HepG2 (cell line): ENCODE data around the gene AUTS2. TPM values are rescaled to one million over a fixed set of nuclear protein-coding genes. Genes with fewer than 3 reads are reported as not detected.

Source experiments
- ATAC-seq: fragments of 200-7000 bp; cut with Tn5 transposase; 3 replicates; pipeline ENCODE4 v1.9.1; 2020; ENCODE audit warnings: mild to moderate bottlenecking, moderate library complexity
- BruUV-seq: library from RNA; stranded (reverse); fragments of 400-500 nt; replicated peaks from 2 replicates; lab custom pipeline; 2021; lab: Mats Ljungman, UMichigan
- CTCF ChIA-PET: fragments of 300-600 bp; formaldehyde crosslinking; extraction: SDS; loops from one replicate; lab custom pipeline; 2021; ENCODE audit warnings: low total read pairs, inconsistent platforms, low intra/inter-chr PET ratio; lab: Yijun Ruan, JAX
- POLR2A ChIA-PET: fragments of 350-600 bp; sonication (Branson Sonifier 250); formaldehyde crosslinking; loops from one replicate; lab custom pipeline; 2020; ENCODE audit warnings: antibody characterized with exemption, inconsistent platforms; lab: Yijun Ruan, JAX
- DNase-seq: peaks from one replicate; pipeline ENCODE4 v3.0.0-alpha.2; 2015; ENCODE audit warnings: low spot score
- FAIRE-seq: peaks from 3 replicates; lab custom pipeline; 2011; peaks lifted over from hg19 to GRCh38; lab: Jason Lieb, UNC
- H2AFZ ChIP-seq: one replicate; pipeline ENCODE4 v1.6.1; 2011; ENCODE audit warnings: low read length, inconsistent platforms
- H3K27ac ChIP-seq: fragments of 300-600 bp; 3 replicates; pipeline ENCODE4 v1.8.0; 2011; ENCODE audit warnings: mixed run types, mild to moderate bottlenecking, mixed read lengths, low read length, inconsistent platforms; ENCODE audit not compliant: insufficient read depth; ENCODE audit errors: extremely low read length
- H3K27me3 ChIP-seq, 2 experiments: fragments of 200-600 bp in 1 of 2; 2 replicates in 1 of 2; 3 replicates in 1 of 2; pipeline versions ENCODE4 v1.6.0 to v1.8.0; 2011; ENCODE audit warnings: low read length in 2 of 2, mild to moderate bottlenecking in 2 of 2, moderate library complexity in 2 of 2, inconsistent platforms in 1 of 2; ENCODE audit not compliant: insufficient read depth in 2 of 2, control insufficient read depth in 1 of 2
- H3K36me3 ChIP-seq, 2 experiments: fragments of 200-600 bp in 1 of 2; replicated peaks in 1 of 2; 2 replicates in 1 of 2; 3 replicates in 1 of 2; pipeline versions ENCODE4 v1.5.1 to v1.8.0; 2011; ENCODE audit warnings: low read length in 2 of 2, inconsistent platforms in 1 of 2; ENCODE audit not compliant: insufficient read depth in 2 of 2, control insufficient read depth in 1 of 2
- H3K4me1 ChIP-seq: 2 replicates; pipeline ENCODE4 v1.5.1; 2012; ENCODE audit warnings: low read length, inconsistent platforms; ENCODE audit not compliant: insufficient read depth
- H3K4me2 ChIP-seq: 2 replicates; pipeline ENCODE4 v1.6.0; 2011; ENCODE audit warnings: low read depth, low read length, inconsistent platforms
- H3K4me3 ChIP-seq, 3 experiments: fragments of 200-600 bp in 1 of 3; sonication (generic), shearing (Covaris generic) in 1 of 3; replicated peaks in 1 of 3; 2 replicates each; pipeline ENCODE4 v1.5.1; 2011 to 2016; ENCODE audit warnings: low read length in 3 of 3, inconsistent platforms in 2 of 3, low read depth in 2 of 3, mild to moderate bottlenecking in 2 of 3, control low read depth in 1 of 3, mixed read lengths in 1 of 3; ENCODE audit not compliant: insufficient read depth in 1 of 3
- H3K79me2 ChIP-seq: one replicate; pipeline ENCODE4 v1.6.1; 2011; ENCODE audit warnings: low read length, inconsistent platforms; ENCODE audit not compliant: insufficient read depth
- H3K9ac ChIP-seq: 2 replicates; pipeline ENCODE4 v1.6.0; 2011; ENCODE audit warnings: mild to moderate bottlenecking, low read depth, low read length, inconsistent platforms; ENCODE audit not compliant: insufficient read depth
- H3K9me3 ChIP-seq: 2 replicates; pipeline ENCODE4 v1.5.1; 2012; ENCODE audit warnings: mild to moderate bottlenecking, low read length
- H4K20me1 ChIP-seq: 2 replicates; pipeline ENCODE4 v1.6.0; 2011; ENCODE audit warnings: inconsistent platforms, mild to moderate bottlenecking, low read length, moderate library complexity; ENCODE audit not compliant: insufficient read depth
- HCFC1 ChIP-seq: fragments of 150-350 bp; IDR thresholded peaks from 2 replicates; pipeline ENCODE4 v1.6.1; 2014; ENCODE audit warnings: low read depth, low read length
- HOXD1 ChIP-seq: sonication (generic); formaldehyde crosslinking; IDR thresholded peaks from 2 replicates; pipeline ENCODE4 v1.5.0; 2020; ENCODE audit warnings: missing genetic modification reagents
- KDM5A ChIP-seq: fragments of 200-600 bp; sonication (generic); IDR thresholded peaks from 2 replicates; pipeline ENCODE4 v1.7.0; 2018; ENCODE audit warnings: antibody characterized with exemption, mild to moderate bottlenecking, low read length, borderline replicate concordance
- PLRG1 ChIP-seq: fragments of 450-650 bp; conservative IDR thresholded peaks from 2 replicates; pipeline ENCODE4 v1.6.1; 2016
- PRPF4 ChIP-seq: fragments of 200-400 bp; formaldehyde crosslinking; IDR thresholded peaks from 2 replicates; pipeline ENCODE4 v1.6.1; 2016; ENCODE audit warnings: low read length, low read depth; ENCODE audit not compliant: poor library complexity, severe bottlenecking
- SALL2 ChIP-seq: sonication (generic); formaldehyde crosslinking; IDR thresholded peaks from 2 replicates; pipeline ENCODE4 v1.8.1; 2023; ENCODE audit warnings: mild to moderate bottlenecking, missing genetic modification reagents, inconsistent platforms
- TFAP4 ChIP-seq: sonication (generic); IDR thresholded peaks from 2 replicates; pipeline ENCODE4 v1.6.1; 2016; ENCODE audit warnings: low read depth, borderline replicate concordance
- YEATS4 ChIP-seq: sonication (generic); formaldehyde crosslinking; IDR thresholded peaks from 2 replicates; pipeline ENCODE4 v1.4.0; 2020; ENCODE audit warnings: missing genetic modification reagents, borderline replicate concordance
- ZKSCAN1 ChIP-seq: fragments of 150-350 bp; IDR thresholded peaks from 2 replicates; pipeline ENCODE4 v1.6.1; 2014; ENCODE audit warnings: low read length
- ZMAT3 ChIP-seq: sonication (generic); formaldehyde crosslinking; conservative IDR thresholded peaks from 2 replicates; pipeline ENCODE4 v1.7.0; 2021; ENCODE audit warnings: missing genetic modification reagents
- ZNF143 ChIP-seq: sonication (generic); formaldehyde crosslinking; IDR thresholded peaks from 2 replicates; pipeline ENCODE4 v1.4.0; 2020; ENCODE audit warnings: missing genetic modification reagents
- ZNF234 ChIP-seq: sonication (generic); formaldehyde crosslinking; conservative IDR thresholded peaks from 2 replicates; pipeline ENCODE4 v1.5.1; 2020; ENCODE audit warnings: mild to moderate bottlenecking, missing genetic modification reagents
- ZNF281 ChIP-seq: sonication (generic); formaldehyde crosslinking; IDR thresholded peaks from 2 replicates; pipeline ENCODE4 v1.4.0; 2020; ENCODE audit warnings: missing genetic modification reagents, borderline replicate concordance
- ZNF34 ChIP-seq: sonication (generic); formaldehyde crosslinking; IDR thresholded peaks from 2 replicates; pipeline ENCODE4 v1.4.0; 2020; ENCODE audit warnings: mild to moderate bottlenecking, missing genetic modification reagents, borderline replicate concordance
- ZNF383 ChIP-seq: sonication (generic); formaldehyde crosslinking; IDR thresholded peaks from 2 replicates; pipeline ENCODE4 v1.4.0; 2020; ENCODE audit warnings: missing genetic modification reagents, mild to moderate bottlenecking, borderline replicate concordance
- WGBS: methylation state at CpG from one replicate; pipeline ENCODE4 v1.1.6; 2017; ENCODE audit warnings: low lambda C conversion rate; 5-methylcytosine and 5-hydroxymethylcytosine counted together
- in situ Hi-C: cut with HindIII; loops from 2 replicates; pipeline ENCODE4 v1.10.0; 2017; ENCODE audit warnings: low pct_unique_long_range_greater_than_20kb; ENCODE audit not compliant: extremely low pct_ligation_motif_present
- intact Hi-C: fragments of 100-400 bp; cut with micrococcal nuclease; formaldehyde crosslinking; loops from one replicate; pipeline ENCODE4 v1.10.0; 2022; ENCODE audit not compliant: unreplicated experiment
- polyA plus RNA-seq, 8 experiments: library from polyadenylated mRNA; depleted of rRNA in 3 of 8; stranded (reverse) in 7 of 8; unstranded in 1 of 8; fragments of >200 nt; fragmentation: Illumina TruSeq in 4 of 8; extraction: Trizol in 4 of 8; gene quantifications; 2 replicates each; pipeline versions ENCODE4 v1.2.1 to v1.2.3, GENCODE V29; 2011 to 2016; ENCODE audit warnings: low read depth in 4 of 8, missing spikeins in 1 of 8, mixed read lengths in 1 of 8; ENCODE audit not compliant: insufficient read depth in 1 of 8
- total RNA-seq, 5 experiments: library from RNA; depleted of rRNA; stranded (reverse); fragments of >200 nt; fragmentation: Illumina TruSeq; extraction: Trizol; gene quantifications; 2 replicates each; pipeline ENCODE4 v1.2.3, GENCODE V29; 2016; ENCODE audit warnings: low read depth in 1 of 5
- TF ChIP-seq, protein P1 (sequence below): sonication (generic); formaldehyde crosslinking; conservative IDR thresholded peaks from 2 replicates; pipeline ENCODE4 v1.8.0; 2022; ENCODE audit warnings: mild to moderate bottlenecking, moderate library complexity, missing genetic modification reagents

AUTS2 gene
- total and polyA plus RNA-seq, 2 of the 13 experiments (the other 11 are each of a cell fraction or from before 2014, with no cell fraction given): 0.38 TPM; not detected in 1

DNA sequence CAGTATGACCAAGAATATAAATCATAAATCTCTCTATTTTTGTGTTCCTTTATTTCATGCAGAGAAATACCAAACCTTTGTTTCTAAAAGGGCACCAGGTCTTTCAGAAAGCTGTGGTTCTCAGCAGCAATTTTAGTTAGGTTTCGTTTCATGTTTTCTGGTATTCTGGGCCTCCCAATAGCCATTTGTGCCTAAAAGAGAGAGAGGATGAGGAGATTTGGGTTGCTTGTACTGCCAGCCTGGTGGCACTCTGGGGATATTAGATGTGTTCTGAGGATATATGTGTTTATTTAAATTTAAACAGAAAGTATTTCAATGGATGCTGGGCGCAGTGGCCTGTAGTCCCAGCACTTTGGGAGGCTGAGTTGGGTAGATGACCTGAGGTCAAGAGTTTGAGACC is 471.7 kb downstream of the AUTS2 start:
- no peak for FAIRE-seq
- intact Hi-C loops: no loop called here
- CTCF ChIA-PET: no interaction called here

GRCh38 chr7:70071766-70072165 is 473.5 kb downstream of the AUTS2 start:
- WGBS: 56% methylated on average over 6 of the region's 7 CpGs
- no peak overlapping the region for H3K4me3 ChIP-seq
- no peaks in the 10 kb centered on the region for H3K4me1 ChIP-seq
- no peaks in the 10 kb centered on the region for H3K79me2 ChIP-seq
- no TSS peak for BruUV-seq
- no peaks in the 10 kb centered on the region for H3K9me3 ChIP-seq
- no peak overlapping the region for H3K9ac ChIP-seq
- no peak for DNase-seq
- no peak overlapping the region for H3K4me2 ChIP-seq
- H3K27ac ChIP-seq: no peak overlapping the region
- intact Hi-C loops (no loop called here), in situ Hi-C loops (no loop called here)
- H3K36me3 ChIP-seq: no peaks in the 10 kb centered on the region
- CTCF ChIA-PET: no interaction called here
- H2AFZ ChIP-seq: no peak overlapping the region
- no peaks in the 10 kb centered on the region for H4K20me1 ChIP-seq
- no peak for ATAC-seq
- POLR2A ChIA-PET: no interaction called here
- H3K27me3 ChIP-seq: no peaks in the 10 kb centered on the region
- FAIRE-seq: no peak
- no peak for TF ChIP-seq ZNF281 (CRISPR knock-in tag)
- TF ChIP-seq PRPF4: no peak
- TF ChIP-seq HOXD1: no peak
- no peak for TF ChIP-seq ZNF234
- TF ChIP-seq, protein P1, sequence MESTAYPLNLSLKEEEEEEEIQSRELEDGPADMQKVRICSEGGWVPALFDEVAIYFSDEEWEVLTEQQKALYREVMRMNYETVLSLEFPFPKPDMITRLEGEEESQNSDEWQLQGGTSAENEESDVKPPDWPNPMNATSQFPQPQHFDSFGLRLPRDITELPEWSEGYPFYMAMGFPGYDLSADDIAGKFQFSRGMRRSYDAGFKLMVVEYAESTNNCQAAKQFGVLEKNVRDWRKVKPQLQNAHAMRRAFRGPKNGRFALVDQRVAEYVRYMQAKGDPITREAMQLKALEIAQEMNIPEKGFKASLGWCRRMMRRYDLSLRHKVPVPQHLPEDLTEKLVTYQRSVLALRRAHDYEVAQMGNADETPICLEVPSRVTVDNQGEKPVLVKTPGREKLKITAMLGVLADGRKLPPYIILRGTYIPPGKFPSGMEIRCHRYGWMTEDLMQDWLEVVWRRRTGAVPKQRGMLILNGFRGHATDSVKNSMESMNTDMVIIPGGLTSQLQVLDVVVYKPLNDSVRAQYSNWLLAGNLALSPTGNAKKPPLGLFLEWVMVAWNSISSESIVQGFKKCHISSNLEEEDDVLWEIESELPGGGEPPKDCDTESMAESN (CRISPR knock-in tag): no peak
- TF ChIP-seq HCFC1: no peak
- no peak for TF ChIP-seq TFAP4
- TF ChIP-seq ZNF143 (CRISPR knock-in tag): no peak
- no peak for TF ChIP-seq SALL2 (CRISPR knock-in tag)
- TF ChIP-seq KDM5A: no peak

More for the DNA sequence above, 471.7 kb downstream of the AUTS2 start:
- no peak for ATAC-seq
- in situ Hi-C loops: no loop called here
- Histone ChIP-seq H3K79me2 (no peaks in the 10 kb centered on the region), H3K36me3 (no peaks in the 10 kb centered on the region), H3K9ac (no peak overlapping the region), H2AFZ (no peak overlapping the region), H4K20me1 (no peaks in the 10 kb centered on the region), H3K27ac (no peak overlapping the region), H3K4me3 (no peak overlapping the region), H3K27me3 (no peaks in the 10 kb centered on the region), H3K4me1 (no peaks in the 10 kb centered on the region), H3K4me2 (no peak overlapping the region), H3K9me3 (no peaks in the 10 kb centered on the region)
- POLR2A ChIA-PET: no interaction called here
- DNase-seq: no peak
- 44% methylated on average over 2 of the region's 2 CpGs for WGBS
- TF ChIP-seq ZNF383 (CRISPR knock-in tag) (no peak), ZNF34 (CRISPR knock-in tag) (no peak), PLRG1 (no peak), HCFC1 (no peak), YEATS4 (CRISPR knock-in tag) (no peak), ZKSCAN1 (no peak), ZMAT3 (no peak)
- no TSS peak for BruUV-seq
